A549 (cell line): ENCODE results near the gene ESR1.

Experiments used
- E2F6 ChIP-seq: IDR thresholded peaks from 2 replicates; pipeline ENCODE4 v1.6.1; 2012; ENCODE audit warnings: low read depth, borderline replicate concordance
- PHF8 ChIP-seq: fragments of 200-600 bp; sonication (generic); IDR thresholded peaks from 2 replicates; pipeline ENCODE4 v1.6.1; 2016; ENCODE audit warnings: low read depth, mild to moderate bottlenecking, antibody characterized with exemption, moderate library complexity, borderline replicate concordance

- no peak for TF ChIP-seq PHF8
- TF ChIP-seq E2F6: no peak
Measured at GRCh38 chr6:151772446-151772845, 35.0 kb upstream of the ESR1 start.
